GM12891 (cell line): Measurements from ENCODE around the gene MYO15A.

ENCODE experiments used
- POLR2A ChIP-seq: IDR thresholded peaks from 2 replicates; pipeline ENCODE4 v1.6.1; 2011; ENCODE audit warnings: low read depth, low read length, control low read depth
- POLR2AphosphoS5 ChIP-seq: IDR thresholded peaks from 2 replicates; pipeline ENCODE4 v1.6.1; 2011; ENCODE audit warnings: low read depth, low read length, control low read depth
- TAF1 ChIP-seq: IDR thresholded peaks from 2 replicates; pipeline ENCODE4 v1.6.1; 2011; ENCODE audit warnings: low read depth, low read length, control low read depth

DNA sequence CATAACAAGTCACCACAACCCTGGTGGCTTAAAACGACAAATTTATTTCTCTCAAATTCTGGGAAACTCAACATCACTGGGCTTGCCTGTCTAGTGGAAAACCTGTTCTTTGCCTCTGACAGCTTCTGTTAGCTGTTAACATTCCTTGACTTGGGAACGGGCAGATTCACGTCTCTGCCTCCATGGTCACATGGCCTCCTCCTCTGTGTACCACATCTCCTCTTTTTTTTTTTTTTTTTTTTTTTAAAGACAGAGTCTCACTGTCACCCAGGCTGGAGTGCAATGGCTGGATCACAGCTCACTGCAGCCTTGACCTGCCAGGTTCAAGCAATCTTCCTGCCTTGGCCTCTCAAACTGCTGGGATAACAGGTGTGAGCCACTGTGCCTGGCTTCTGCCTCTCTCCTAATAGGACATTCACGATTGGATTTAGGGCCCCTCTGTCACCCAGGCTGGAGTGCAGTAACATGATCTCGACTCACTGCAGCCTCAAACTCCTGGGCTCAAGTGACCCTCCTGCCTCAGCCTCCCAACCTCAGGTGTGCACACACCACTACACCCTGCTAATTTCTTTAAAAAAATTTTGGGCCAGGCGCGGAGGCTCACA, 105.2 kb downstream of the MYO15A start:
- TF ChIP-seq POLR2AphosphoS5 (no peak), POLR2A (no peak), TAF1 (no peak)
